ENCODE data around the gene PPP4R3B. TPM values are rescaled to one million over a fixed set of nuclear protein-coding genes. Genes with fewer than 3 reads are reported as not detected.

The PPP4R3B gene
- 10 to 100 TPM; 61.2 to 81.1 TPM for total RNA-seq

- peak within 1 kb of the TSS; percentile 63 for H3K4me3 ChIP-seq
- peak; percentile 99 for DNase-seq
- no peaks in the 10 kb centered on the region for H3K36me3 ChIP-seq
- H3K27me3 ChIP-seq = no peaks in the 10 kb centered on the region
- TF ChIP-seq, protein P1, sequence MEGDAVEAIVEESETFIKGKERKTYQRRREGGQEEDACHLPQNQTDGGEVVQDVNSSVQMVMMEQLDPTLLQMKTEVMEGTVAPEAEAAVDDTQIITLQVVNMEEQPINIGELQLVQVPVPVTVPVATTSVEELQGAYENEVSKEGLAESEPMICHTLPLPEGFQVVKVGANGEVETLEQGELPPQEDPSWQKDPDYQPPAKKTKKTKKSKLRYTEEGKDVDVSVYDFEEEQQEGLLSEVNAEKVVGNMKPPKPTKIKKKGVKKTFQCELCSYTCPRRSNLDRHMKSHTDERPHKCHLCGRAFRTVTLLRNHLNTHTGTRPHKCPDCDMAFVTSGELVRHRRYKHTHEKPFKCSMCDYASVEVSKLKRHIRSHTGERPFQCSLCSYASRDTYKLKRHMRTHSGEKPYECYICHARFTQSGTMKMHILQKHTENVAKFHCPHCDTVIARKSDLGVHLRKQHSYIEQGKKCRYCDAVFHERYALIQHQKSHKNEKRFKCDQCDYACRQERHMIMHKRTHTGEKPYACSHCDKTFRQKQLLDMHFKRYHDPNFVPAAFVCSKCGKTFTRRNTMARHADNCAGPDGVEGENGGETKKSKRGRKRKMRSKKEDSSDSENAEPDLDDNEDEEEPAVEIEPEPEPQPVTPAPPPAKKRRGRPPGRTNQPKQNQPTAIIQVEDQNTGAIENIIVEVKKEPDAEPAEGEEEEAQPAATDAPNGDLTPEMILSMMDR (IDR thresholded peaks at IDR 0.05) = peak; percentile 37
- peak within 1 kb of the TSS; percentile 92 to 98 for H3K9ac ChIP-seq (ENCODE audit: low read depth in 2 of 2, low read length in 2 of 2)
- H3K9me3 ChIP-seq = no peaks in the 10 kb centered on the region
- H3K27ac ChIP-seq = peak within 1 kb of the TSS; percentile 93
- intact Hi-C loops (cut with DNase I) = no loop called here
- peaks cover 10% of the 10 kb centered on the region for H3K4me1 ChIP-seq
Measured at GRCh38 chr2:55617175-55618024, at the start of gene PPP4R3B. TSS of gene PPP4R3B (minus strand) at chr2:55617622. CDS start at chr2:55617285, 337 bp downstream.

- intact Hi-C loops (cut with DNase I) = no loop called here
- no peaks in the 10 kb centered on the region for H3K4me1 ChIP-seq
- H3K4me3 ChIP-seq = no peak overlapping the region
- no peak overlapping the region for H3K27ac ChIP-seq
- DNase-seq = no peak
- no peaks in the 10 kb centered on the region for H3K36me3 ChIP-seq
- no peaks in the 10 kb centered on the region for H3K9me3 ChIP-seq
- no peak overlapping the region for H3K9ac ChIP-seq (ENCODE audit: low read depth in 2 of 2, low read length in 2 of 2)
- no peaks in the 10 kb centered on the region for H3K27me3 ChIP-seq
- TF ChIP-seq, protein P1 (IDR thresholded peaks at IDR 0.05) = no peak
Measured at GRCh38 chr2:55653255-55653654, 35.8 kb upstream of the PPP4R3B start.

- H3K27ac ChIP-seq = no peak overlapping the region
- H3K4me3 ChIP-seq = no peak overlapping the region
- H3K9me3 ChIP-seq = no peaks in the 10 kb centered on the region
- H3K27me3 ChIP-seq = no peaks in the 10 kb centered on the region
- intact Hi-C loops (cut with DNase I) = no loop called here
- no peak for DNase-seq
- no peak overlapping the region for H3K9ac ChIP-seq (ENCODE audit: low read depth in 2 of 2, low read length in 2 of 2)
- TF ChIP-seq, protein P1 (IDR thresholded peaks at IDR 0.05) = no peak
- H3K36me3 ChIP-seq = no peaks in the 10 kb centered on the region
- no peaks in the 10 kb centered on the region for H3K4me1 ChIP-seq
Measured at GRCh38 chr2:55649211-55649610, 31.8 kb upstream of the PPP4R3B start.

GRCh38 chr2:55636831-55637230 lies 19.4 kb upstream of the PPP4R3B start:
- intact Hi-C loops (cut with DNase I) = no loop called here
- no peaks in the 10 kb centered on the region for H3K36me3 ChIP-seq

DNA sequence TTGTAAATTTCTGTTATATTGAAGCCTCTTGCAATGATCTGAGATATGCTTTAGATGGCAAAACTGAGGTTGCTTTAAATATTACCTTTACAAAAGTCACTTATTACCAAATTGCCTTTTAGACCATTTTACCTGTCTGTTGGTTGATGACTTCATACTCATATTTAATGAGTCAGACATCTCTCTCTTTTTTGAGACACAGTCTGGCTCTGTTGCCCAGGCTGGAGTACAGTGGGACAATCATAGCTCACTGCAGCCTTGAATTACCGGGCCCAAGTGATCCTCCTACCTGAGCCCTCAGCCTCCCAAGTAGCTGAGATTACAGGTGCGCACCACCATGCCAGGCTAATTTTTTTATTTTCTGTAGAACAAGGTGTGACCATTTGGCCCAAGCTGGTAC lies 11.5 kb upstream of the PPP4R3B start:
- Histone ChIP-seq H3K9ac (ENCODE audit: low read depth in 2 of 2, low read length in 2 of 2) (no peak overlapping the region), H3K4me1 (no peaks in the 10 kb centered on the region), H3K27ac (no peak overlapping the region), H3K4me3 (no peak overlapping the region), H3K9me3 (no peaks in the 10 kb centered on the region), H3K36me3 (no peaks in the 10 kb centered on the region), H3K27me3 (no peaks in the 10 kb centered on the region)
- intact Hi-C loops (cut with DNase I) = no loop called here
- TF ChIP-seq, protein P1 (IDR thresholded peaks at IDR 0.05) = no peak
- DNase-seq = no peak

More at GRCh38 chr2:55636831-55637230, 19.4 kb upstream of the PPP4R3B start:
- Histone ChIP-seq H3K4me1 (no peaks in the 10 kb centered on the region), H3K9me3 (no peaks in the 10 kb centered on the region), H3K27ac (no peak overlapping the region), H3K27me3 (no peaks in the 10 kb centered on the region), H3K9ac (ENCODE audit: low read depth in 2 of 2, low read length in 2 of 2) (no peak overlapping the region), H3K4me3 (no peak overlapping the region)
- TF ChIP-seq, protein P1 (IDR thresholded peaks at IDR 0.05) = no peak
- DNase-seq = no peak
